EH (cell line): ENCODE data around the gene E2F8.

ENCODE experiments used
- DNase-seq: peaks from one replicate; pipeline ENCODE4 v3.0.0-alpha.2; 2015; ENCODE audit warnings: low read depth

Gene E2F8

DNA sequence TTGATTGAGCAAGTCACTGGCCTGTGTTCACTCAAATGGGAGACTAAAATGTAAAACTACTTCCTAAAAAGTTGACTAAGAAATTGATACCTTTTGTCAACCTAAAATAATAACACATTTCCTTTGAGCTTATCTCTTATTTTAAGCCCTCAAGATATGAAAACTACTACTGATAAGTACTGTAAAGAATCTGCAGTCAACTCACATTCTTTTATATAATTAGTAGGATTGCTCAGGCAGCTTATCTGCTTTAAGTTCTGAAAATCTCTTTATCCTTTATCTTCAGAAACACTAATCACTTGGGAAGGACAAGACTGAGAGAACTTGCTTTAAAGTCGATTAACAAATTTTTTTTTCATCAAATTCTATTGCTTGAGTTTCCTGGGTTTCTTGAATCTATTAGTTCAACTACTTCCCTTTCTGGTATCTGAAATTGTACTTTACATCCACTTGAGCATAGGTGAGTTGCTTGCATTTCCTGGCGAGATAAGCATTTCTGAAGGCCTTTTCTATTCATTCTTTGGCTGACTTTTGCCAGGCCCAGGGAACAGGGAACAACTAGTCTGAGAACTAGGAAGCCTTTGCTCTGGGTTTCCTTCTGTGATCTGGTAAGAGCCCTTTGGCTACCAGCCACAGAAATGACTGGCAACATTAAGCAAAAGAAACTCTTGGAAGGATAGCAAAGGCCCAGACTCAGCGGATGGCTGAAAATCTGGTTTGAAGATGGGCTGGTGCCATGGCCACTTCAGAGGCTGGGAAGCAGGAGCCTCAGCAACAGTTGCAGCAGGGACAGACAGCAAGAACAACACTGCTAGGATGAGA is 19.6 kb downstream of the E2F8 start:
- DNase-seq = no peak

DNA sequence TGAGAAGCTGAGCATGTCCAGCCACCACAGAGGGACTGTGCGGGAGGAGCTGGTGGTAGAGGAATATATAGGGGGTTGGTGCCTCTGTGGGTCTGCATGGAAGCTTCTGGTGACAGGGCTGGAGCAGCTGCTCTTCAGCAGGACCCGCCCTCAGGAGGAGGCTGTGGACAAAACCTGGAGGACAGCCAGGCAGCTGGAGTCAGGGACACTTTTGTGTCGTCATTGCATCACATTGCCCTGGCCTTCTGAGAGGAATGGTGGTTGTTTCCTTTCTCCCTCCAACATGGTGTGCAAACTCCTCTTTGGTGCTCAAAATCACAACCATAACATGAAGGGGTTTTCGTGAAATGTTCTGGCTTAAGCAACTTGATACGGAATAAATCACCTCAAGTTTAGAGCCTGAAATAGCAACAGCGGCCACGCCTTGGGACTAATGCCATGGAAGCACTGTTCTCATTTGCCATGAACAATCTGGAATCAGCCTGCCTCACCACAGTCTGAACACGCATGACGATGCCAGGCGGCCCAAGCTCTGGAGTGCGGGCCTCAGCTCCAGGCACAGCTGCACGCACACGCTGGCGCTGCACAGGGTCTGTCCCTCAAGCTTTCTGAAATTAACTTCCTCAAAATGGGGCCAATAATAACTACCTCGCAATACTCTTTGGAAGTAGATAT is 21.8 kb downstream of the E2F8 start:
- DNase-seq = no peak

DNA sequence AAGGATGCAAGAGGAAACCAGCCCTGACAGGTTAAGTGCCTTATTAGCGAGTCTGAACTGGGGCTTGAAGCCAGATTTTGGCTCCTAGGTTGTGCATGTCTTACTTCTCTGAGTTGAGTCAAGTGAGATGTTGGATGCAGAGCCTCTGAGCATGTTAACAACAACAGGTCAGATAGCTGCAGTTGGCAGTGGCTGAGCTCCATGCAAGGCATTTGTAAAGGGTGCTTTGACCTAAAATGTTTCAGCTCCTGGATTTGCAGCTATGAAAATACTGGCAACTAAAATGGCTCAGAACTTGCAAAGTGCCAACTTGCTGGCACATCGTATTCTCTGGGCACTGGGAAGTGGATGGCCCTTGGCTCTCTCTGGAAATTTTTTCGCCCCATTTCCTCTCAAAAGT is 22.5 kb downstream of the E2F8 start:
- no peak for DNase-seq

DNA sequence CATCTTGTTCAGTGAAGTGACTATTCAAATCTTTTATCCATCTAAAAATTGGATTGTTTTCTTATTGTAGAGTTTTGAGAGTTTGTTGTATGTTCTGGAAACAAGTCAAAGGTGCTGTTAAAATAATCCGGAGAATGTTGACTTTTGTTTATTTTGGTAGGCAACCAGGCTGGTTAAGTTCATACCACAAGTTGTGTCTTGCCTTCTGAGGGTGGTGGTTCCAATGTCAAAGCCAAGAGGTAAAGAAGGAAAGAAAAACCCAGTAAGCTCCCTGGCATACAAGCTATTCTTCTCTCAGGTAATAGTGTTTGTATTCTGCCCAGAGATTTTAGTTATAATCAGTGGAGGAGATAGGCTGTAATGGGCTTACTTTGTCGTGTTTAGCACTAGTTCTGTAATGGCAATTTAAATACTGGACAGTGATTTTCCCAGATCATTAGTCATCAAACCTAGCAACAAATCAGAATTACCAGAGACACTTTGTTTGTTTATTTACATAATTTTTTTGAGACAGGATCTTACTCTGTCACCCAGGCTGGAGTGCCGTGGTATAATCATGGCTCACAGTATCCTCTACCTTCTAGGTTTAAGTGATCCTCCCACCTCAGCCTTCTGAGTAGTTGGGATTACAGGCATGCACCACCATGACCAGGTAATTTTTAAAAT is 23.9 kb downstream of the E2F8 start:
- DNase-seq = peak; percentile 13

DNA sequence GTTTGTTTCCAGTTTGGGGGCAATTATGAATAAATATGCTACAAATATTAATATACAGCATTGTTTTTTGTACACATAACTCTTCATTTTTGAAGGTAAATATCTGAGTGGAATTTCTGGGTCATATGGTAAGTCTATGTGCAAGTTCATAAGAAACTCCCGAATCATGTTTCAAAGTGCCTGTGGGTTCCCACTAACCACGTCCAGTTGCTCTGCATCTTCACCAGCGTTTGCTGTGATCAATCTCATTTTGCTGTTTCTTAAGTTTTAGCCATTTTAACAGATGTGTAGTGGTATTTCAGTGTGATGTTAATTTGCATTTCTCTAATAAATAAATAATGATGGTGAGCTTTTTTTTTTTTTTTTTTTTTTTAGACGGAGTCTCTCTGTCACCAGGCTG is 24.7 kb downstream of the E2F8 start:
- no peak for DNase-seq

DNA sequence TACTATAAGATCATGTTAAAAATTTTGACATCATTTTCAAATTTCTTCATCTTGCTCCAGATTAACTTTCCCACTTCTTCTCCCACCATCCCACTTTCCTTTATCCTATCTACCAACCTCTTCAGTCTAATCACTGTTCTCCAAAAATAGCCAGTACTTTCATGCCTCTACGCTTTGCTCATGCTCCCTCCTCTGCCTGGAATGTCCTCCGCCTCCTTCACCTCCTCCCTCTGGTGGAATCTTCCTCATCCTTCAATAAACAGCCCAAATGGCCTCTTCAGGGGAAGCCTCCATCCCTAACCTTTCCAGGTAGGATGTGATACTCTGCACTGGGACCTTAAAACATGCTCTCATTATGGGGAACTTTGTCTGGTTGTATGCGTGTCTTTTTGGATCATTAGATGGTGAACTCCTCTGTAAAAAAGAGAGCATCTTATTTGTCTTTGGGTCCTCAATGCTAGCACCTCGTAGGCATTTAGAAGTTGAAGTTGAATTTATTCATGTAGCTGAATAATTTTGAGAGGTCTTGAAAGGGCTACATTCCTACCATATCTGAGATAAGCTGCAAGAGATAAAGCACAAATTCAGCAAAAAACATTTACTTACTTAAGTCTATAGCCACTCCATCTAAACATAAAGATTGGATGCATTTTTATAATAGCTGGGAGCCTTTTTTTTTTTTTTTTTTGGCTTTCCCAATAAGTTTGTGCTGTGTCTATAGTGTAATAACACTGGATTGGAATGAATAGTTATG is 31.0 kb downstream of the E2F8 start:
- DNase-seq = peak; percentile 41

DNA sequence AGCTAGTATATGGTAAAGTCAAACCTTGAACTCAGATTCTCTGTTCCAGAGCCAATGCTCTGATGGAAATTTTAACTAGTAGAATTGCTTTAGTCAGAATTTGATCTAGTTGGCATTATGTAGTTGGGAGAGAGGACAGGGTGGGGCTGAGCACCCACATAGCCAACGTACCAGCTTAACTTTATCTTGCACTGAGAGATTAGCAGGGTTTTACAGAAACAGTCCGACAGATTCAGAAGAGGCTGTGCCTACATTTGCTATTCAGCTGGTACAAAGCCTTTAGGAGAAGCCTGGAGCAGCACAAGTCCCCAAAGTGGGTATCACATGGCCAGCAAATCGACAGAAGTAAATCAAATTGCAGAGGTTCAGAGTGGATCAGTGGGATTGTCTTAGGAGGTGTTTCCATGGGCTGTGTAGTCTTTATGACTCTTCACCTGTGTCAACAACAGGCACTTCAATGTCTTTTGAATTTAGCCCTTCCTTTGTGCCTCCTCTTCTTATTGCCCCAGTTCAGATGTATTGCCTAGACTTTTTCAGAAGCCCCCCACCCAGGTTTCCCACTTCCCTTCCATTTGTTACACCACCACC is 31.7 kb downstream of the E2F8 start:
- DNase-seq = no peak

DNA sequence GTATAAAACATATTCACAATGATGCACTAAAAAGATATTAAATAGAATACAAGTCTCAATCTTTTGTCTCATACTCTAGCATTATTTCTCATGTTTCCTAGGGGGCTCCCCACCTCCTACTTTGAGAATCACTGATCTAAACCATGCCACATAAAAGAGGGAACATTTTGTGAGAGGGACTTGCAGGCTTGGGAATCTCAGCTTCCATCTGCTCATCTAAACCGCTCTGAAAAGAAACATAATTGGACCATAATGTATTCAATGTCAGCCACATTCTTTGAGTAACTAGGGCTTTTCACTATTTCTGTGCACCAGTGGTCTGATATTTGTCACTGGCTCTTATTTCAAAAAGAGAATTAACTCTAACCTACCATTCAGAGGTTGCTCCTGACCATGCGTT is 32.6 kb downstream of the E2F8 start:
- no peak for DNase-seq

DNA sequence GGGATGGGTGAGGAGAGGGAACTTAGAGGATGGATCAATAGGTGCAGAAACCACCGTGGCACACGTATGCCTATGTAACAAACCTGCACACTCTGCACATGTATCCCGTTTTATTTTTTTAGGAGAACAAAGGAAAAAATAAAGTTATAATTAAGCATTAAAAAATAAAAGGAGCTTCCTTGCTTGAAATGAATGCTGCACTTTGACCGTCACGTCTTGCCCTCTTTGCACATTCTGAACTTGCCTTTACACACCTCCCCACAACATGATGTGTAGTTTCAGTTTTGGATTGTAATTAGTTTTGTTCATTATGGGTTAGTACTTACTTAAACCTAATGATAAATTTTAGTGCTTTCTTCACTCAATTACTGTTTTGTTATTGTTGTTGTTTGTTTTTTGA is 35.9 kb downstream of the E2F8 start:
- no peak for DNase-seq

DNA sequence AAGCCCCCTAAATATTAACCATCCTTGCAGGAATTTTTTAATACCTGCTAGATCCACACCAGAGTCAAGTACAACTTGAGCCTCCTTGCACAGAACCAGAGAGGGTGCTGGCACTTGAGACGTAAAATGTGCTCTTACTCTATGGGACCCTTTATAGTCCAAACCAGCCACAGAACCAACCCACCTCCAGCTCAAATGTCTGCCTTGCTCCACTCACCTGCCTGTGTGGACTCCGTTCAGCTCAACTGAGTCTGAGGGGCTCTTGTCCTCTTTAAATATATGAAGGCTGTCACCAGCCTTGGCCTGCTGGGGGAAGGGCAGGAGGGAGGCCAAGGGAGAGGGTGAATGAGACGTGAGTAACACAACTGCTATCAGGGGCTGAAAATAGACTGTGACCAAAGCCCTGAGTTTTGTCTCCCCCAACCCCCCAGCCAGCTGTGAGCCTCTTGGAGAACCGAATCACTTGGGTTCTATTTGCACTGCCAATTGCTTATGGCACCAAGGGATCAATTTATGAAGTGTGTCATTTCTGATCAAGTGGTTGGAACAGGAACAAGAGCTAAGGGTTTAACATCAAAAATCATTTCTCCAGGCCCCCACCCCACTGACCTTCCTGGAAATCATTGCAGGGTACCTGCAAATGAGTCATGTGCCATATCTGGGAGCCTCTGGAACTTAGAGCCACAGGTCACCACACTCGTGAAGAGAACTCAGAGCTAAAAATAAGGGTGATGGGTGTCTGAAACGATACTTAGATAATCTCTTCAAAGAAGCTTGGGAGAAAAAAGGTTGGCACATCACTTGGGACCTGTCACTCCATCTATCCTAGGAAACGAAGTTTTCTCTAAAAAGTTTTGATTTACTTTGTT is 38.8 kb downstream of the E2F8 start, which contains the start of gene CSRP3:
CSRP3 (minus strand) TSS at position 247 of the 869 bp plus-strand sequence. CDS start 9,535 bp downstream, outside the sequence.
- DNase-seq = peak; percentile 27

DNA sequence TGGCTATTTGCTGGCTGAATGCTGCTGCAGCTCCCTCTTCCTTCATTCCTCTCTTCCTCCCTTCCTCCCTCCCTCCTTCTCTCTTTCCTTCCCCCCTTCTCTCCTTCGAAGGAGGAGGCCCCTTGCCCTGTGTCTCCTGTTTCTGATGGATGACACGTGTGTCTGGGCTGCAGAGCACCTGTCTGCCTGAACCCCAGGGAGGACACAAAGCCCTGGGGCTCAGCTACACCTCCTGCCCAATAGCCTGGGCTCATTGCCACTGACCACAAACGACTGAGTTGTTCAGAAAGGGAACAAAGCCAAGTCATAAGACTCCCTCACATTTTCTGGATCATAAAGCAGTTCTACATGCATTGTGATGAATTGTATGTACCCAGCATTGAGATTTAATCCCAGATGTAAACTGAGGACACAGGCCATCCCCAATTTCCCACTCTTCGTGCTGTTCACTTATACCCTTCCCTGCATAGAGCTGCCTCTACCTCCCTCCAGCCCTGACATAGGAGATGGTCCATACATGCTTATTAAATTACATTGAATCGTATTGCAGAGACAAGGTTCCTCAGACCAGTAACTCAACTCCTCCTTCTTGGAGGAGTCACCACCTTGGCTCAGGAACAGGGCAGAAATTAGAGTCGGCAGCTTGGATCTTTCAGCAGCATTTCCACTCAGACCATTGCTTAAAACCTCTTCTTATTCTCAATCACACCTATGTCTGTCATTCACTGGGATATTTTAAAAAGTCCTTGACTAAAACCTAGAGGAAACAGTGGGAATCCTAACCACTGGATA is 40.1 kb downstream of the E2F8 start:
- peak; percentile 56 for DNase-seq

DNA sequence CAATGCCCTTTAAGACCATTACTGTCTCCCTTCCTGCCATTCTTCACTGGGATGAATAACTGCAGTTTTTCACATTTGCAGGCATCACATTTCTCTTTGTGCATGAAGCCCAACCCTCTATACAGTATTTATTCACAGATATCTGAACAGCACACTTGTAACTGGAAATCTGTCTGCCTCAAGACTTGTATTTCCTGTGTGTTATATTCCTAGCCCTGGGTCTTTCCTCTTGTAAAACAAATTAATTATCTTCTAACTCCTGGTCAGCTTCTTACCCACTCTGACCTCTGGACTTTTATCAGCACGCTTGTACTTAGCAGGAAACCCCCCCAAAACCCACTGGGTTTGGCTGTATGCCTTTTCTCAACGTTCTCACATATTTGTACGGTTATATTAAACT is 41.0 kb downstream of the E2F8 start:
- DNase-seq = no peak

DNA sequence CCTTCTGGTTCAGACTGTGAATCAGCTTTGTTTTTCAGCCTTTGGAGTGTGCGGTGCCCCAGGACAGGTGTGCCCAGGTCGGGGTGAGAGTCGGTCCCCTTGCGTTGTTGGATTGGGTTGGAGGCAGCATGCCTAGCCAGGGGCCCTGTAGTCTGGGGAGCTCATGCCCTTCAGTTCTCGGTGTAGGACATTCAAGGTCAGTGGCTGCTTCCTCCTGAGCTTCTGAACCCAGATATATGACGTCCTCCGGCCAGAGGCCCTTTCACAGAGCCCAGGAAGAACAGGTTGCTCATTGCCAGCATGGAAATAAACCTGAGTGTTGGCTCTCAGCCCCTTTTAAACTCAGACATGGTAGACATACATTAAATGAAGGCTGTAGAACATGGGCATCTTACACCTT is 41.7 kb downstream of the E2F8 start:
- DNase-seq = no peak

DNA sequence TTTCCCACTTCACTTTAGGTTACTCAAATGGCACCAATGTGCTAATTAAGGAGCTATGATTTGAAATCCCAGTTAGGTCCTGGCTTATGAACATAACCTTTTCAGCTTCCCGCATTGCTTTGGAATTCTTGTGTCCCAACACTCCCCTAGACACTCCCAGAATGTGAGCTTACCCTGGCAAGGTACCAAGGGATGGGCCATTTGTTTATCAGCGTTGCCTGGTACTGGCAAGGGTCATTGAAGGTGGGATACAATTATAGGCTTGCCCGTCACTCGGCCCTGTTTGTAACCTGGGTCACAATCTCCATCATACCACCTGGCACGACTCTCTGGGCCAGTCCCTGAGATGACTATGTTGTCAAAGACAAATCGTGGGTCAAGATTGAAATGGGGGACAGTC is 44.3 kb downstream of the E2F8 start:
- DNase-seq = no peak

DNA sequence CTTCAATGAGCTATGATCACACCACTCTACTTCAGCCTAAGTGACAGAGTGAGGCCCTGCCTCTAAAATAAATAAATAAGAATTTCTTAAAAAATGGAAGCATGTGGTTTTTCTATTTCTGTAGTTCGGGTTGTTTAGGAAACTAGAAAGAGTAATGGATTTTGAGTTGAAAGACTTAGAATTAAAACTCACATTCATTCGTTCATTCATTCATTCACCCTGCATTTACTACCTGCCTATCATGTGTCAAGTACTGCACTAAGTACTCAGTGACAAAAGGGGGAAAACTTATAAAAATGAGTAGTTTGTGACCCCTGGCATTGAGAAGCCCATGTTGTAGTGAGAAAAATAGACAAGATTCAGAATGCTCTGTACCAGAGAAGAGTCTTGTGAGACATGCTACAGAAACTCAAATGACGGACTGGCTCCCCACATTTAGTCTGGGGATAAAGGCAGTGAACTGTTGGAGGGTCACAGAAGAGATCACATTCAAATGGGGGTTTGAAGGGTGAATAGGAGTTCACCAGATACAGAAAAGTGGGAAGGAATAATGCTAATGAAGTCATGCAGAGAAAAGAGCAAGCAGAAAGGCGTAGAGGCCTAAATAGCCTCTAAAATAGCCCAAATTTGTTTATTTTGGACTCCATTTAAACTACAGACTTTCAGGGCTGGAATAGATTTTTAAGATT is 46.0 kb downstream of the E2F8 start:
- DNase-seq = no peak

DNA sequence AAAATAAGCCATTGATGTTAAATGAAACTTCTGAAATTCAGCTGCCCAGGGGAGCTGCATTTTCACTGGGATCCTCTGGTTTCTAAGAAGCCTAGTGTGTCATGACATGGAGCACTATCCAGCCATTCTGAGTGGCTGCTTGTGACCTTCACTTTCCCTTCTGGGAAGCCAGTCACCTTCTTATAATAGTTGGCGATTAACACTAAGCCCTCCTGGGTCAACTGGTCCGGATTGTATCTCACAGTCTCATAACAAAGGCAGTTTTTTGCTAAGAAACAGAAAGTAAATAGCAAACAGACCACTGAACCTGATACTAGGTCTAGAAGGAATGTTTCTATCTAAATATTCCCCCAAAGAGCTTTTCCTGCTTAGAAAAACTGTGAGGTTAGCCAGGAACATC is 46.8 kb downstream of the E2F8 start:
- no peak for DNase-seq

DNA sequence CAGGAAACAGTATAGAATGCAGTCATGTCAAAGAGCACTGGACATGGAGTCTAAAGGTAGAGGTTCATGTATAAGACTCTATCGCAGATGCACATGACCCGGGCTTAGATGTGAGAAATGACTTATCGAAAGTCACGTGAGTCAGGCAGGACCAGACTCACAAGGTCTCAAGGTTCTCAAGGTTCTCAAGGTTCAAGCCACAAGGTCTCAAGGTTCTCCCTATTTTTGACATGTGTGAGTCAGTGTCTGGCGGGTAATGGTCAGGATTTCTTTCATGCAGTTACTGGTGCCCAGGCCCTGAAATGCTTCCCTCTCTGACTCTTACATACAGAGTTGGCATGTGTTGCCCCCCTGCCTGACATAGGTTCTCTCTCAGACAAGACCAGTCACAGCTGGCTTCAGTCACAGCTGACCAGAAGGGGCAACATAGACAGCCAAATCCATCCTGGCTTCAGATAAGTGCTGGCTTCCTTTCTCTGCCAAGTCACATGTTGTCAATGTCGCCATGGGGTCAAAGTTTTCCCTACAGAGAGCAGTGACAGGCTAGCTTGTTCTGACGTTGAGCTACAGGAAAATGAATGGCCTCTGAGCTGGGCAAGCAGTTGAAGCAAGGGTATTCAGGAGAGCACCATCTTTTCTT is 49.1 kb downstream of the E2F8 start:
- no peak for DNase-seq

DNA sequence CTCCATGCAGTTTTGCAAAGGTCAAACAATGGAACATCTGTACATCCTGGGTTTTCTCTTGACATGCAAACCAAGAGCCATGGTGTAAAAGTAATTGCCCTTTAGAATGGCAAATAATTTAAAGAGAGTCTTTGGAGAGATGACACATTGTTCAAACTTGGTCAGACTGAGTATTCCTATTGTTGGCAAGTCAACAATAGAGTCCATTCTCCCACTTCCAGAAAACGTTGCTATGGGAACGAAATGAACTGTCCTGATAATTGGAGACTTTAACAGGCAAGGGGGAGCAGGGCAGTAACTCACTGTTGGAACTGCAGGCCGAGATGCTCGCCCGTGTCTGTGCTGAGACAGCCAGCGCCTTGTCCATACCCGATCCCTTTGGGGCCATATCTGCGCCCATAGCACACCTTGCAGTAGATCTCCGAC is 52.9 kb downstream of the E2F8 start:
- no peak for DNase-seq
